ENCODE data around the gene MAGEA1.
"Not testable (repeated sequence)": the region's sequence is repeated elsewhere in the genome, so short reads cannot be mapped to it uniquely, and the experiment has no call there.

Gene MAGEA1, protein sequence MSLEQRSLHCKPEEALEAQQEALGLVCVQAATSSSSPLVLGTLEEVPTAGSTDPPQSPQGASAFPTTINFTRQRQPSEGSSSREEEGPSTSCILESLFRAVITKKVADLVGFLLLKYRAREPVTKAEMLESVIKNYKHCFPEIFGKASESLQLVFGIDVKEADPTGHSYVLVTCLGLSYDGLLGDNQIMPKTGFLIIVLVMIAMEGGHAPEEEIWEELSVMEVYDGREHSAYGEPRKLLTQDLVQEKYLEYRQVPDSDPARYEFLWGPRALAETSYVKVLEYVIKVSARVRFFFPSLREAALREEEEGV

DNA sequence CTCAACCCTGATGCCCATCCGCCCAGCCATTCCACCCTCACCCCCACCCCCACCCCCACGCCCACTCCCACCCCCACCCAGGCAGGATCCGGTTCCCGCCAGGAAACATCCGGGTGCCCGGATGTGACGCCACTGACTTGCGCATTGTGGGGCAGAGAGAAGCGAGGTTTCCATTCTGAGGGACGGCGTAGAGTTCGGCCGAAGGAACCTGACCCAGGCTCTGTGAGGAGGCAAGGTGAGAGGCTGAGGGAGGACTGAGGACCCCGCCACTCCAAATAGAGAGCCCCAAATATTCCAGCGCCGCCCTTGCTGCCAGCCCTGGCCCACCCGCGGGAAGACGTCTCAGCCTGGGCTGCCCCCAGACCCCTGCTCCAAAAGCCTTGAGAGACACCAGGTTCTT lies at the start of gene MAGEA1:
TSS of gene MAGEA1 (plus strand) at position 154 of the 400 bp plus-strand sequence. CDS start 3,106 bp downstream, outside the sequence.
- DNase-seq: no peak

- not testable (repeated sequence) for DNase-seq
Observed at GRCh38 chrX:153132924-153133323, 46.2 kb upstream of the MAGEA1 start.

- not testable (repeated sequence) for DNase-seq
Observed at GRCh38 chrX:153139074-153139473, 40.0 kb upstream of the MAGEA1 start.

GRCh38 chrX:153146288-153146687 lies 32.8 kb upstream of the MAGEA1 start:
- DNase-seq: not testable (repeated sequence)

DNA sequence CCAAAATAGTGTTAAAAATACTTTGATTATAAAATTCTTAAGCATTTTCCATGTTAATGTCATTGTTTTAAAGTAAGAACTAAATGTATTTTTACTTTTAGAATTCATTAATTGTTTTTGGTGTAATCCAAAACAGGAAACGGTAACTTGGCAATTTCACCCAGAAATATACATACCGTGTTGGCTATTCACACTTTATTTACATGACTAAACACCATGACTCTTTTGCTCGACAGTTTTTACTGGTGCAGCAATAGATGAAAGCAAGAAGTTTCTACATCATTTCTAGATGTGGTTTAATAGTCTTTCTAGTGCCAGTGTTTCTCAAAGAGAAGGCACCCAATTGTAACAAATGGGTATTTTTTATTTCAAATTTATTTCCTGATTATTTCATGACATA lies 25.6 kb upstream of the MAGEA1 start:
- no peak for DNase-seq

GRCh38 chrX:153157450-153157849 lies 21.6 kb upstream of the MAGEA1 start:
- no peak for DNase-seq

GRCh38 chrX:153158319-153158718 lies 20.8 kb upstream of the MAGEA1 start:
- DNase-seq: no peak

DNA sequence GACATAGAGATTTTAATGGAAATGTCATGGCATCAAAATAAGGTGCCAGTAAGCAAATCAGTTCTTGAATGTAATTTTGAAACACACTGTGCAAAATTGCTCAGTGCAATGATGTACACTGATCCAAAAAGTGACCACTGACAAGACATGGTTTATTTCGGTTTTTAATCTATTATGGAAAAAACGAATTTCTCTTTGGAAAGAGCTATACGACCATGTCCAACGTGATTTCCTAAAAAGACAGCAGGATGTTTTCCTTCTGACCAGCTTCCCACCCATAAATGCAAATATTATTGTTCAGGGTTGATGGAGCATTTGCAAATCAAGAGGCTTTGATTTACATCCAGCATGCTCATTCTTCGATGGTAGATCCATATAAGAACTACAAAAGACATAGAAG lies 17.1 kb upstream of the MAGEA1 start:
- no peak for DNase-seq

- DNase-seq: no peak
Observed at GRCh38 chrX:153164733-153165132, 14.4 kb upstream of the MAGEA1 start.

- not testable (repeated sequence) for DNase-seq
Observed at GRCh38 chrX:153168423-153168822, 10.7 kb upstream of the MAGEA1 start.

DNA sequence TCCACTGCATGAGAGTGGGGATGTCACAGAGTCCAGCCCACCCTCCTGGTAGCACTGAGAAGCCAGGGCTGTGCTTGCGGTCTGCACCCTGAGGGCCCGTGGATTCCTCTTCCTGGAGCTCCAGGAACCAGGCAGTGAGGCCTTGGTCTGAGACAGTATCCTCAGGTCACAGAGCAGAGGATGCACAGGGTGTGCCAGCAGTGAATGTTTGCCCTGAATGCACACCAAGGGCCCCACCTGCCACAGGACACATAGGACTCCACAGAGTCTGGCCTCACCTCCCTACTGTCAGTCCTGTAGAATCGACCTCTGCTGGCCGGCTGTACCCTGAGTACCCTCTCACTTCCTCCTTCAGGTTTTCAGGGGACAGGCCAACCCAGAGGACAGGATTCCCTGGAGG lies 2.7 kb downstream of the MAGEA1 start:
- no peak for DNase-seq

GRCh38 chrX:153184787-153185186 lies 5.7 kb downstream of the MAGEA1 start:
- DNase-seq: no peak

- DNase-seq: no peak
Observed at GRCh38 chrX:153190381-153190780, 11.3 kb downstream of the MAGEA1 start.

- no peak for DNase-seq
Observed at GRCh38 chrX:153200462-153200861, 21.4 kb downstream of the MAGEA1 start.

GRCh38 chrX:153206425-153207046 lies 27.5 kb downstream of the MAGEA1 start:
- no peak for DNase-seq

- no peak for DNase-seq
Observed at GRCh38 chrX:153209347-153209746, 30.3 kb downstream of the MAGEA1 start.

- no peak for DNase-seq
Observed at GRCh38 chrX:153214934-153215333, 35.9 kb downstream of the MAGEA1 start.

- DNase-seq: no peak
Observed at GRCh38 chrX:153216926-153217325, 37.8 kb downstream of the MAGEA1 start.

- no peak for DNase-seq
Observed at GRCh38 chrX:153225438-153226098, 46.5 kb downstream of the MAGEA1 start.

GRCh38 chrX:153226344-153227185 lies 47.5 kb downstream of the MAGEA1 start:
- DNase-seq: no peak
